PC-9 (cell line): ENCODE measurements around the gene CYP39A1.

Experiments used
- CTCF ChIP-seq: fragments of 200-600 bp; sonication (generic); conservative IDR thresholded peaks from 2 replicates; pipeline ENCODE4 v1.6.1; 2017; ENCODE audit warnings: mixed run types, antibody characterized with exemption, mild to moderate bottlenecking, moderate library complexity
- EZH2 ChIP-seq: fragments of 200-600 bp; sonication (generic); IDR thresholded peaks from 2 replicates; pipeline ENCODE4 v1.8.0; 2017; ENCODE audit warnings: antibody characterized with exemption, low read depth

GRCh38 chr6:46655803-46656202 is 3.2 kb upstream of the CYP39A1 start:
- TF ChIP-seq CTCF (peak; percentile 36; the same call in 1 of the 2 replicates), EZH2 (no peak)
